SK-N-SH (cell line): ENCODE data around the gene KRT80. TPM values are rescaled to one million over a fixed set of nuclear protein-coding genes. Genes with fewer than 3 reads are reported as not detected.

Source experiments
- CTCF ChIA-PET: fragments of 300-600, 350-600 bp; formaldehyde crosslinking; extraction: SDS; loops from one replicate; lab custom pipeline; 2021; lab: Yijun Ruan, JAX
- POLR2A ChIA-PET: fragments of 350-600 bp; sonication (Branson Sonifier 250); formaldehyde crosslinking; extraction: SDS; loops from one replicate; lab custom pipeline; 2020; ENCODE audit warnings: antibody characterized with exemption, inconsistent platforms; lab: Yijun Ruan, JAX
- DNase-seq: peaks from one replicate; pipeline ENCODE4 v3.0.0; 2012
- H2AFZ ChIP-seq: fragments of 200-600 bp; sonication (generic); 2 replicates; pipeline ENCODE4 v1.8.1; 2016; ENCODE audit warnings: antibody characterized with exemption, mild to moderate bottlenecking, low read depth
- H3F3A ChIP-seq: fragments of 200-600 bp; sonication (generic); replicated peaks from 2 replicates; pipeline ENCODE3; 2016; ENCODE audit warnings: antibody characterized with exemption, mild to moderate bottlenecking; ENCODE audit not compliant: insufficient read depth
- H3K27ac ChIP-seq, 2 experiments: fragments of 200-500 bp in 1 of 2; fragments of 200-600 bp in 1 of 2; sonication (Bioruptor generic) in 1 of 2; sonication (generic), shearing (Covaris generic) in 1 of 2; 2 replicates each; pipeline versions ENCODE4 v1.5.1 to v1.6.1; 2014 to 2016; ENCODE audit warnings: low read depth in 2 of 2, inconsistent platforms in 1 of 2, low read length in 1 of 2, mild to moderate bottlenecking in 1 of 2, mixed read lengths in 1 of 2
- H3K27me3 ChIP-seq: fragments of 200-600 bp; sonication (generic), shearing (Covaris generic); 2 replicates; pipeline ENCODE4 v1.6.1; 2016; ENCODE audit warnings: mixed run types; ENCODE audit not compliant: insufficient read depth
- H3K36me3 ChIP-seq, 2 experiments: fragments of 200-500 bp in 1 of 2; fragments of 200-600 bp in 1 of 2; sonication (Bioruptor generic) in 1 of 2; sonication (generic) in 1 of 2; replicated peaks in 1 of 2; 2 replicates each; pipeline versions ENCODE3 to v1.5.1; 2014 to 2016; ENCODE audit warnings: low read length in 1 of 2, mild to moderate bottlenecking in 1 of 2; ENCODE audit not compliant: insufficient read depth in 2 of 2, control insufficient read depth in 1 of 2
- H3K4me1 ChIP-seq, 2 experiments: fragments of 200-500 bp in 1 of 2; fragments of 200-600 bp in 1 of 2; sonication (Bioruptor generic) in 1 of 2; sonication (generic), shearing (Covaris generic) in 1 of 2; 2 replicates each; pipeline versions ENCODE4 v1.5.1 to v1.6.1; 2014 to 2016; ENCODE audit warnings: low read depth in 1 of 2, low read length in 1 of 2, mixed run types in 1 of 2; ENCODE audit not compliant: insufficient read depth in 2 of 2, control insufficient read depth in 1 of 2
- H3K4me2 ChIP-seq: fragments of 200-600 bp; sonication (generic), shearing (Covaris generic); 2 replicates; pipeline ENCODE4 v1.6.1; 2017; ENCODE audit warnings: mixed run types
- H3K4me3 ChIP-seq, 2 experiments: fragments of 200-500 bp in 1 of 2; fragments of 200-600 bp in 1 of 2; sonication (Bioruptor generic) in 1 of 2; sonication (generic), shearing (Covaris generic) in 1 of 2; 2 replicates each; pipeline versions ENCODE4 v1.5.1 to v1.8.1; 2014 to 2016; ENCODE audit warnings: low read depth in 2 of 2, inconsistent platforms in 1 of 2, low read length in 1 of 2, mild to moderate bottlenecking in 1 of 2, mixed read lengths in 1 of 2, moderate library complexity in 1 of 2
- H3K79me2 ChIP-seq: fragments of 200-600 bp; sonication (generic); 2 replicates; pipeline ENCODE4 v1.8.1; 2017; ENCODE audit warnings: mild to moderate bottlenecking; ENCODE audit not compliant: insufficient read depth
- H3K9ac ChIP-seq: fragments of 200-600 bp; sonication (generic); 2 replicates; pipeline ENCODE4 v1.6.1; 2017; ENCODE audit warnings: mixed run types
- H3K9me2 ChIP-seq: fragments of 200-600 bp; sonication (generic); 2 replicates; pipeline ENCODE4 v1.6.1; 2017; ENCODE audit warnings: mixed run types
- H3K9me3 ChIP-seq: fragments of 200-600 bp; sonication (generic); 2 replicates; pipeline ENCODE4 v1.6.1; 2017; ENCODE audit warnings: mixed run types, mild to moderate bottlenecking, moderate library complexity
- H4K20me1 ChIP-seq: fragments of 200-600 bp; sonication (generic); 2 replicates; pipeline ENCODE4 v1.6.1; 2017; ENCODE audit warnings: mild to moderate bottlenecking, mixed run types; ENCODE audit not compliant: insufficient read depth
- ELF1 ChIP-seq: IDR thresholded peaks from 2 replicates; pipeline ENCODE4 v1.4.0; 2012
- JUND ChIP-seq: IDR thresholded peaks from 2 replicates; pipeline ENCODE4 v1.4.0; 2012
- MXI1 ChIP-seq: IDR thresholded peaks from 2 replicates; pipeline ENCODE4 v1.6.1; 2012; ENCODE audit warnings: mild to moderate bottlenecking, low read depth, low read length, improper control_type of control experiment
- NFIC ChIP-seq: IDR thresholded peaks from 2 replicates; pipeline ENCODE4 v1.4.0; 2012; ENCODE audit warnings: borderline replicate concordance
- POLR2AphosphoS5 ChIP-seq: IDR thresholded peaks from 2 replicates; pipeline ENCODE4 v1.6.1; 2012; ENCODE audit warnings: low read depth, low read length
- RAD21 ChIP-seq: IDR thresholded peaks from 2 replicates; pipeline ENCODE4 v1.6.1; 2012; ENCODE audit warnings: mild to moderate bottlenecking, low read length
- SMC3 ChIP-seq: IDR thresholded peaks from 2 replicates; pipeline ENCODE4 v1.6.1; 2012; ENCODE audit warnings: low read depth, low read length, improper control_type of control experiment
- WGBS: methylation state at CpG from one replicate; pipeline ENCODE4 v1.1.6; 2017; ENCODE audit warnings: low lambda C conversion rate; 5-methylcytosine and 5-hydroxymethylcytosine counted together
- polyA plus RNA-seq, 3 experiments: library from polyadenylated mRNA; depleted of rRNA; stranded (reverse); fragments of >200 nt; gene quantifications; 2 replicates each; pipeline ENCODE4 v1.2.3, GENCODE V29; 2012
- TF ChIP-seq, protein P1 (sequence below): IDR thresholded peaks from 2 replicates; pipeline ENCODE4 v1.6.1; 2012; ENCODE audit warnings: mild to moderate bottlenecking, low read depth, low read length, moderate library complexity
- TF ChIP-seq, protein P2 (sequence below): IDR thresholded peaks from 2 replicates; pipeline ENCODE4 v1.4.0; 2012; ENCODE audit warnings: low read depth, borderline replicate concordance

Gene KRT80
- polyA plus RNA-seq, 1 of the 3 experiments (the other 2 are of a cell fraction): 14.9 TPM

DNA sequence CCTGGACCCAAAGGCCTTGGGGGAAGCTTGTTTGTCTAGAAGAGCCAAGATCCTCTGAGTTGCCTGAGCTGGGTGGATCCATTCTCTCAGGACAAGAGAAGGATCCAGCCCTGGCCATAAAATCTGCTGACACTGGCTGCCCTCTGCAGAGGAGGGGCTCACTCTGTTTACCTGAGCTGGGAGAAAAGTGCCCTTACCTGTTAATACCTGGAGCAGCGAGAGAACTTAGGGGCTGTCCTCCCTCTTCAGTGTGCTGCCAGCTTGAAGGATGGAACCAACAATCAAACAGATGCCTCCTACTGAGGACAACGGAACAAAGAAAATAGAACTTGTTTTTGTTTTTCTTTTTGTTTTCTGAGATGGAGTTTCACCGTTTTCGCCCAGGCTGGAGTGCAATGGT, 33.9 kb upstream of the KRT80 start:
- CTCF ChIA-PET: interaction anchor here (1.7 to 4.0 kb wide), 3 partner anchors 12 to 69 kb away, joined by 5 to 14 read pairs (median 7); no protein-coding TSS in a partner anchor
- DNase-seq: no peak

DNA sequence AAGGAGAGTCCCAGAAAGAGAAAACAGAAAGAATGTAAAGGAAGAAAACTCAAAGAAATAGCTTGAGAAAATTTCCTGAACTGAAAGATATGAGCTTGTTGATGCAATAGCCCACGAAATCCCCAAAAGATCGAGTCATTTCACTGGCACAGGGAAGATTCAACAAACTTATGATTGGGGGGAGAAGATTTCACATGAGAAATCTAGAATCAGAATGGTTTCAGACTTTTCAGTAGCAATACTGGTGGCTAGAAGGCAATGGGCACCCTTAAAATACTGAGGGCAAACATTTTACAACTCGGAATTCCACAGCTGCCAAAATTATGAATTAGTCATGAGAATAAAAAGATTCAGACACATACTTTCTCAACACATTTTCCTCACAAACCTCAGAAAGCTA, 32.3 kb upstream of the KRT80 start:
- Histone ChIP-seq H3K36me3 (no peaks in the 10 kb centered on the region), H3K9me3 (peaks cover 4% of the 10 kb centered on the region; the same call in 1 of the 2 replicates), H3K4me2 (no peak overlapping the region), H3K27ac (peak overlapping the region in 1 of 2 experiments; percentile 32; a peak in 1 of 4 replicates), H3K9me2 (no peaks in the 10 kb centered on the region), H3K27me3 (no peaks in the 10 kb centered on the region), H3K79me2 (no peaks in the 10 kb centered on the region), H3K9ac (no peak overlapping the region), H2AFZ (no peak overlapping the region), H3K4me3 (no peak overlapping the region), H3F3A (peaks cover 31% of the 10 kb centered on the region), H4K20me1 (no peaks in the 10 kb centered on the region), H3K4me1 (no peaks in the 10 kb centered on the region; a peak in 2 of 4 replicates)
- ChIA-PET CTCF (interaction anchor here (1.0 to 4.0 kb wide), 6 partner anchors 11 to 104 kb away, joined by 3 to 23 read pairs (median 10); no protein-coding TSS in a partner anchor), POLR2A (interaction anchor here (0.6 kb wide), 1 partner anchor 22 kb away, joined by 3 read pairs; no protein-coding TSS in a partner anchor)
- WGBS: 62% methylated on average over 3 of the region's 3 CpGs
- no peak for TF ChIP-seq MXI1
- TF ChIP-seq RAD21: no peak
- TF ChIP-seq SMC3: no peak
- TF ChIP-seq, protein P1, sequence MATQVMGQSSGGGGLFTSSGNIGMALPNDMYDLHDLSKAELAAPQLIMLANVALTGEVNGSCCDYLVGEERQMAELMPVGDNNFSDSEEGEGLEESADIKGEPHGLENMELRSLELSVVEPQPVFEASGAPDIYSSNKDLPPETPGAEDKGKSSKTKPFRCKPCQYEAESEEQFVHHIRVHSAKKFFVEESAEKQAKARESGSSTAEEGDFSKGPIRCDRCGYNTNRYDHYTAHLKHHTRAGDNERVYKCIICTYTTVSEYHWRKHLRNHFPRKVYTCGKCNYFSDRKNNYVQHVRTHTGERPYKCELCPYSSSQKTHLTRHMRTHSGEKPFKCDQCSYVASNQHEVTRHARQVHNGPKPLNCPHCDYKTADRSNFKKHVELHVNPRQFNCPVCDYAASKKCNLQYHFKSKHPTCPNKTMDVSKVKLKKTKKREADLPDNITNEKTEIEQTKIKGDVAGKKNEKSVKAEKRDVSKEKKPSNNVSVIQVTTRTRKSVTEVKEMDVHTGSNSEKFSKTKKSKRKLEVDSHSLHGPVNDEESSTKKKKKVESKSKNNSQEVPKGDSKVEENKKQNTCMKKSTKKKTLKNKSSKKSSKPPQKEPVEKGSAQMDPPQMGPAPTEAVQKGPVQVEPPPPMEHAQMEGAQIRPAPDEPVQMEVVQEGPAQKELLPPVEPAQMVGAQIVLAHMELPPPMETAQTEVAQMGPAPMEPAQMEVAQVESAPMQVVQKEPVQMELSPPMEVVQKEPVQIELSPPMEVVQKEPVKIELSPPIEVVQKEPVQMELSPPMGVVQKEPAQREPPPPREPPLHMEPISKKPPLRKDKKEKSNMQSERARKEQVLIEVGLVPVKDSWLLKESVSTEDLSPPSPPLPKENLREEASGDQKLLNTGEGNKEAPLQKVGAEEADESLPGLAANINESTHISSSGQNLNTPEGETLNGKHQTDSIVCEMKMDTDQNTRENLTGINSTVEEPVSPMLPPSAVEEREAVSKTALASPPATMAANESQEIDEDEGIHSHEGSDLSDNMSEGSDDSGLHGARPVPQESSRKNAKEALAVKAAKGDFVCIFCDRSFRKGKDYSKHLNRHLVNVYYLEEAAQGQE: no peak
- no peak for DNase-seq

More for the DNA sequence above, 33.9 kb upstream of the KRT80 start:
- 97% methylated on average over 4 of the region's 4 CpGs for WGBS
- POLR2A ChIA-PET: no interaction called here
- H3K9me2 ChIP-seq: no peaks in the 10 kb centered on the region
- H2AFZ ChIP-seq: no peak overlapping the region
- H3K27me3 ChIP-seq: no peaks in the 10 kb centered on the region
- no peak overlapping the region for H3K4me3 ChIP-seq
- no peak overlapping the region for H3K27ac ChIP-seq
- H3K9me3 ChIP-seq: peaks cover 4% of the 10 kb centered on the region; the same call in 1 of the 2 replicates
- no peak overlapping the region for H3K9ac ChIP-seq
- H3K79me2 ChIP-seq: no peaks in the 10 kb centered on the region
- no peak overlapping the region for H3K4me2 ChIP-seq
- no peaks in the 10 kb centered on the region for H4K20me1 ChIP-seq
- H3K4me1 ChIP-seq: peaks cover 0 to 14% of the 10 kb centered on the region in 2 experiments; a peak in 3 of 4 replicates
- H3F3A ChIP-seq: peaks cover 44% of the 10 kb centered on the region
- no peak for TF ChIP-seq JUND
- no peak for TF ChIP-seq NFIC
- TF ChIP-seq, protein P2, sequence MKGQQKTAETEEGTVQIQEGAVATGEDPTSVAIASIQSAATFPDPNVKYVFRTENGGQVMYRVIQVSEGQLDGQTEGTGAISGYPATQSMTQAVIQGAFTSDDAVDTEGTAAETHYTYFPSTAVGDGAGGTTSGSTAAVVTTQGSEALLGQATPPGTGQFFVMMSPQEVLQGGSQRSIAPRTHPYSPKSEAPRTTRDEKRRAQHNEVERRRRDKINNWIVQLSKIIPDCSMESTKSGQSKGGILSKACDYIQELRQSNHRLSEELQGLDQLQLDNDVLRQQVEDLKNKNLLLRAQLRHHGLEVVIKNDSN: no peak
- no peak for TF ChIP-seq ELF1
- no peak for TF ChIP-seq POLR2AphosphoS5
- no peaks in the 10 kb centered on the region for H3K36me3 ChIP-seq
